HG02678 (cell line): ENCODE measurements around the gene OR51V1.
"Not testable (repeated sequence)": the region's sequence is repeated elsewhere in the genome, so short reads cannot be mapped to it uniquely, and the experiment has no call there.

ENCODE experiments used
- ATAC-seq: cut with Tn5 transposase; IDR thresholded peaks from one replicate; pipeline ENCODE4 v1.9.1; 2021; ENCODE audit warnings: mild to moderate bottlenecking, moderate library complexity; ENCODE audit not compliant: unreplicated experiment

The OR51V1 gene

GRCh38 chr11:5200582-5200981, at the start of gene OR51V1:
OR51V1 (minus strand) TSS chr11:5200682; CDS start chr11:5200682, 0 bp downstream.
- ATAC-seq, result no peak

- not testable (repeated sequence) for ATAC-seq
Observed at GRCh38 chr11:5249807-5250396, 49.4 kb upstream of the OR51V1 start, which contains the start of gene HBG1. HBG1 (minus strand) TSS chr11:5249857; CDS start chr11:5249804, 53 bp downstream.

GRCh38 chr11:5248498-5248897, 48.0 kb upstream of the OR51V1 start:
- not testable (repeated sequence) for ATAC-seq

GRCh38 chr11:5247472-5248192, 47.1 kb upstream of the OR51V1 start:
- no peak for ATAC-seq

- ATAC-seq, result no peak
Observed at GRCh38 chr11:5246772-5247471, 46.4 kb upstream of the OR51V1 start.

- ATAC-seq, result no peak
Observed at GRCh38 chr11:5245155-5245554, 44.7 kb upstream of the OR51V1 start.

- ATAC-seq, result no peak
Observed at GRCh38 chr11:5243816-5244180, 43.3 kb upstream of the OR51V1 start.

- ATAC-seq, result peak; percentile 67
Observed at GRCh38 chr11:5242933-5243815, 42.7 kb upstream of the OR51V1 start.

- no peak for ATAC-seq
Observed at GRCh38 chr11:5242208-5242607, 41.7 kb upstream of the OR51V1 start.

- no peak for ATAC-seq
Observed at GRCh38 chr11:5241458-5241857, 41.0 kb upstream of the OR51V1 start.

- ATAC-seq, result no peak
Observed at GRCh38 chr11:5240458-5240857, 40.0 kb upstream of the OR51V1 start.

- no peak for ATAC-seq
Observed at GRCh38 chr11:5240056-5240455, 39.6 kb upstream of the OR51V1 start.

GRCh38 chr11:5239046-5239445, 38.6 kb upstream of the OR51V1 start:
- no peak for ATAC-seq

- no peak for ATAC-seq
Observed at GRCh38 chr11:5238486-5238885, 38.0 kb upstream of the OR51V1 start.

GRCh38 chr11:5237420-5237819, 36.9 kb upstream of the OR51V1 start:
- no peak for ATAC-seq

GRCh38 chr11:5235364-5236095, 35.0 kb upstream of the OR51V1 start:
- ATAC-seq, result no peak

- ATAC-seq, result peak; percentile 78
Observed at GRCh38 chr11:5234381-5234834, 33.9 kb upstream of the OR51V1 start, which contains the start of gene HBD. HBD (minus strand) TSS chr11:5234483; CDS start chr11:5234433, 50 bp downstream.

- no peak for ATAC-seq
Observed at GRCh38 chr11:5233307-5233706, 32.8 kb upstream of the OR51V1 start.

- ATAC-seq, result no peak
Observed at GRCh38 chr11:5232821-5233220, 32.3 kb upstream of the OR51V1 start.

GRCh38 chr11:5232176-5232575, 31.7 kb upstream of the OR51V1 start:
- no peak for ATAC-seq
